Measurements from ENCODE around the gene AMDHD1. TPM values are rescaled to one million over a fixed set of nuclear protein-coding genes. Genes with fewer than 3 reads are reported as not detected.

Gene AMDHD1
- total RNA-seq, 1 donor from 2014 or later = not detected

DNA sequence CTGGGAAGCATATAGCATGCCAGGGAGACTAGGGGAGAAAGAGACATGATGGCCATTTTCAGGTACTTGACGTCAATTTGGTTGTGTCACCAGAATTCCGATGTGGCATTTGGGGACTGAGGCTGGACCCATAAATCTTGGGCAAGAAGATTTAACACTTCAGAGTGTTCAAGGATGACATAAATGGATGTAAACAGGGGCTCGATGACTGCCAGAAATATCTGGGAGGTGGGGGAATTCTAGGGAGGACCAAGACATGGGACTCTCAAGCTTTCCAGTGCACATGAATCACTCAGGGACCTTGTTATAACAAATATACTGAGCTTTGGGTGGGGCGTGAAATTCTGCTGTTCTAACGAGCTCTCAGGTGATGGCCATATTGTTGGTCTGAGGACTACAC, 35.2 kb downstream of the AMDHD1 start:
- Mint-ChIP-seq H3K4me3 (no peak overlapping the region), H3K36me3 (no peaks in the 10 kb centered on the region), H3K27me3 (ENCODE audit: low read depth) (peaks cover 1% of the 10 kb centered on the region), H3K27ac (no peak overlapping the region), H3K4me1 (no peaks in the 10 kb centered on the region), H3K9me3 (no peaks in the 10 kb centered on the region)
- TF ChIP-seq, protein P1, sequence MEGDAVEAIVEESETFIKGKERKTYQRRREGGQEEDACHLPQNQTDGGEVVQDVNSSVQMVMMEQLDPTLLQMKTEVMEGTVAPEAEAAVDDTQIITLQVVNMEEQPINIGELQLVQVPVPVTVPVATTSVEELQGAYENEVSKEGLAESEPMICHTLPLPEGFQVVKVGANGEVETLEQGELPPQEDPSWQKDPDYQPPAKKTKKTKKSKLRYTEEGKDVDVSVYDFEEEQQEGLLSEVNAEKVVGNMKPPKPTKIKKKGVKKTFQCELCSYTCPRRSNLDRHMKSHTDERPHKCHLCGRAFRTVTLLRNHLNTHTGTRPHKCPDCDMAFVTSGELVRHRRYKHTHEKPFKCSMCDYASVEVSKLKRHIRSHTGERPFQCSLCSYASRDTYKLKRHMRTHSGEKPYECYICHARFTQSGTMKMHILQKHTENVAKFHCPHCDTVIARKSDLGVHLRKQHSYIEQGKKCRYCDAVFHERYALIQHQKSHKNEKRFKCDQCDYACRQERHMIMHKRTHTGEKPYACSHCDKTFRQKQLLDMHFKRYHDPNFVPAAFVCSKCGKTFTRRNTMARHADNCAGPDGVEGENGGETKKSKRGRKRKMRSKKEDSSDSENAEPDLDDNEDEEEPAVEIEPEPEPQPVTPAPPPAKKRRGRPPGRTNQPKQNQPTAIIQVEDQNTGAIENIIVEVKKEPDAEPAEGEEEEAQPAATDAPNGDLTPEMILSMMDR (IDR thresholded peaks at IDR 0.05; ENCODE audit: unreplicated experiment) = no peak
- DNase-seq (ENCODE audit: low spot score in 2 of 2, unreplicated experiment in 2 of 2) = no peak

- no peak overlapping the region for H3K4me3 Mint-ChIP-seq
- TF ChIP-seq, protein P1 (IDR thresholded peaks at IDR 0.05; ENCODE audit: unreplicated experiment) = no peak
These were observed 35.6 kb downstream of the AMDHD1 start for GRCh38 chr12:95978774-95979173.

DNA sequence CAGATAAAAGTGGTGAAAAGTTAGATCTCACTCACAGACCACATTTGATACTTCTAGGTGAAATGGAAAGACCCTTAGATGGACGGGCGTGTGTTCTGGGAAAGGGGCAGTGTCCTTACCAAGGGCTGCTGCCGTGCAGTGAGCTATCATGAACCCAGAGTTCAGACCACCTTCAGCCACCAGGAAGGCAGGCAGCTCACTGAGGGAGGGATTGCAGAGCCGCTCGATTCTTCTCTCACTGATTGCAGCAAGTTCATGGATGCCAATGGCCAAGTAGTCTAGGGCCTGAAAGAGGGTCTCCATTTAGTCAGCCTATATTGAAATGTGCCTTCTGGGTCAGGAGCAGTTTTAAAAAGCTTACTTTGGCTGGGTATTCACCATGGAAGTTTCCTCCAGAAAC, 37.3 kb downstream of the AMDHD1 start:
- TF ChIP-seq, protein P1 (IDR thresholded peaks at IDR 0.05; ENCODE audit: unreplicated experiment) = no peak
- Mint-ChIP-seq H3K36me3 (no peaks in the 10 kb centered on the region), H3K27me3 (ENCODE audit: low read depth) (peaks cover 1% of the 10 kb centered on the region), H3K4me3 (no peak overlapping the region), H3K27ac (no peak overlapping the region), H3K4me1 (no peaks in the 10 kb centered on the region), H3K9me3 (no peaks in the 10 kb centered on the region)
- no peak for DNase-seq (ENCODE audit: low spot score in 2 of 2, unreplicated experiment in 2 of 2)

More at GRCh38 chr12:95978774-95979173, 35.6 kb downstream of the AMDHD1 start:
- no peak for DNase-seq (ENCODE audit: low spot score in 2 of 2, unreplicated experiment in 2 of 2)
- no peaks in the 10 kb centered on the region for H3K36me3 Mint-ChIP-seq
- H3K27me3 Mint-ChIP-seq (ENCODE audit: low read depth) = peaks cover 1% of the 10 kb centered on the region
- no peak overlapping the region for H3K27ac Mint-ChIP-seq
- H3K4me1 Mint-ChIP-seq = no peaks in the 10 kb centered on the region
- no peaks in the 10 kb centered on the region for H3K9me3 Mint-ChIP-seq

- Mint-ChIP-seq H3K36me3 (no peaks in the 10 kb centered on the region), H3K9me3 (no peaks in the 10 kb centered on the region), H3K27me3 (ENCODE audit: low read depth) (peaks cover 1% of the 10 kb centered on the region), H3K4me3 (no peak overlapping the region), H3K4me1 (no peaks in the 10 kb centered on the region), H3K27ac (no peak overlapping the region)
- no peak for DNase-seq (ENCODE audit: low spot score in 2 of 2, unreplicated experiment in 2 of 2)
- TF ChIP-seq, protein P1 (IDR thresholded peaks at IDR 0.05; ENCODE audit: unreplicated experiment) = no peak
These were observed 39.5 kb downstream of the AMDHD1 start for GRCh38 chr12:95982602-95983001.

DNA sequence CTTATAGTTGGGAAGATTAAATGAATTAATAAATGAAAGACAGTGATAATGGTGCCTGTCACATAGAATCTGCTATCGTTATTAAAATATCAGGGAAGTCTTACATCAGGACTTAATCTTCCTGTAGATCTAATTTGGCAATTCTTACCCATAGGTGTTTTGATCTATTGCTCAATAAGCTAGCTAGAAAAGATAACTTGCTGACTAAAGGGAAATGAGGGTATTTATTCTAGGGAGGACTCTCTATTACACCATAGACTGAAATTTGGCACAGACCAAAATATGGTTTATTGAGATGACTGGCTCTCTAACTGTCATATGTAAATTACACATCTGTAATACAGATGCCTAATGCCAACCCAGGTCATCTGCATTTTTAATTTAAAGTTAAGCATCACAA, 41.6 kb downstream of the AMDHD1 start:
- TF ChIP-seq, protein P1 (IDR thresholded peaks at IDR 0.05; ENCODE audit: unreplicated experiment) = no peak
- no peak overlapping the region for H3K27ac Mint-ChIP-seq
- H3K36me3 Mint-ChIP-seq = no peaks in the 10 kb centered on the region
- H3K9me3 Mint-ChIP-seq = no peaks in the 10 kb centered on the region
- no peak overlapping the region for H3K4me3 Mint-ChIP-seq
- H3K27me3 Mint-ChIP-seq (ENCODE audit: low read depth) = peaks cover 9% of the 10 kb centered on the region
- no peaks in the 10 kb centered on the region for H3K4me1 Mint-ChIP-seq
- DNase-seq (ENCODE audit: low spot score in 2 of 2, unreplicated experiment in 2 of 2) = no peak

Measured in mesothelial cell of epicardium (in vitro differentiated cells).